ENCODE data around the gene PRKAA1.

The PRKAA1 gene

DNA sequence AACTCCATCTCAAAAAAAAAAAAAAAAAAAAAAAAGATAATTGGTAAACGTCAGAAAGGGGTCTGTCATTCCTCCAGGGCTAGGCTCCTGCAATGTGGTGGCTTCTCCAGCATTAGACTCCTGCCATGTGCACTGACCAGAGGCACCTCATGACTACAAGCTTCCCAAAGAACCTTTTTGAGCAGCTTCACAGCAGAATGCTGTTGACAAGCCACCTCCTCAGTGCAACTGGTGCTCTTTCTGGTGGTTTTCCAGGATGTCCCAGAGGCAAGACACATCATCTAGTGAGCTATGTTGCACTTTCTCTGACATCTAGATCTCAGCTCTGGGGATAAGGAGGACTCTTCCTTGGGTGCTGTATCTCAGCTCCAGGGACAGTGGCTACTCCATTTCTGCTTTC lies 25.3 kb upstream of the PRKAA1 start:
- TF ChIP-seq, protein P1, sequence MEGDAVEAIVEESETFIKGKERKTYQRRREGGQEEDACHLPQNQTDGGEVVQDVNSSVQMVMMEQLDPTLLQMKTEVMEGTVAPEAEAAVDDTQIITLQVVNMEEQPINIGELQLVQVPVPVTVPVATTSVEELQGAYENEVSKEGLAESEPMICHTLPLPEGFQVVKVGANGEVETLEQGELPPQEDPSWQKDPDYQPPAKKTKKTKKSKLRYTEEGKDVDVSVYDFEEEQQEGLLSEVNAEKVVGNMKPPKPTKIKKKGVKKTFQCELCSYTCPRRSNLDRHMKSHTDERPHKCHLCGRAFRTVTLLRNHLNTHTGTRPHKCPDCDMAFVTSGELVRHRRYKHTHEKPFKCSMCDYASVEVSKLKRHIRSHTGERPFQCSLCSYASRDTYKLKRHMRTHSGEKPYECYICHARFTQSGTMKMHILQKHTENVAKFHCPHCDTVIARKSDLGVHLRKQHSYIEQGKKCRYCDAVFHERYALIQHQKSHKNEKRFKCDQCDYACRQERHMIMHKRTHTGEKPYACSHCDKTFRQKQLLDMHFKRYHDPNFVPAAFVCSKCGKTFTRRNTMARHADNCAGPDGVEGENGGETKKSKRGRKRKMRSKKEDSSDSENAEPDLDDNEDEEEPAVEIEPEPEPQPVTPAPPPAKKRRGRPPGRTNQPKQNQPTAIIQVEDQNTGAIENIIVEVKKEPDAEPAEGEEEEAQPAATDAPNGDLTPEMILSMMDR (IDR thresholded peaks at IDR 0.05; ENCODE audit: insufficient read depth, low read depth, low read length, missing control alignments) = no peak
- no peak for DNase-seq (ENCODE audit: low read depth)
- H3K4me3 ChIP-seq (ENCODE audit: low read length) = no peak overlapping the region

DNA sequence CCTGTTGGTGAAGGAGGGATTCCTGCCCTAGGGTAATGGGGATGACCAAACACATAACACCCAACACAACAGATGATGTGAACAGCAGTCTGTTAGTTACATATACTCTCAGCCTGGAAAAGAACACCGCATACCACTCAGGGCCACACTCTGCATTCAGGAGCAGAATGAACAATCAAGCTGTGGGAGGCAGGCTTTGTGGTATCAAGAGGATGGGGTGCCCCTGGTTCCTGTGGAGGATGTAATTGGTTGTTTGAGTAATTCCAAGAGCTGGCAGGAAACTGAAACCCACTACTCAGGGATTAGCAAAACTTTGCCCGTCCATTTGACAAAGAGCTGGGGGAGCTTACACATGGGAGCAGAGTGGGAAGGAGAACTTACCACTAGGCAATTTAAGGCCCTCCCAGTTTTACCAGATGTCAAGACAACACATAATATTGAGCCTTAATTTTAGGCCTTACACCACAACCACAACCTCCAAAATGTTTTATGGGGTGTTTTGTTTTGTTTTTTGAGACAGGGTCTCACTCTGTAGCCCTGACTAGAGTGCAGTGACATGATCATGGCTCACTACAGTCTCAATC lies 15.6 kb upstream of the PRKAA1 start:
- DNase-seq (ENCODE audit: low read depth) = no peak
- H3K4me3 ChIP-seq (ENCODE audit: low read length) = no peak overlapping the region
- TF ChIP-seq, protein P1 (IDR thresholded peaks at IDR 0.05; ENCODE audit: insufficient read depth, low read depth, low read length, missing control alignments) = no peak

DNA sequence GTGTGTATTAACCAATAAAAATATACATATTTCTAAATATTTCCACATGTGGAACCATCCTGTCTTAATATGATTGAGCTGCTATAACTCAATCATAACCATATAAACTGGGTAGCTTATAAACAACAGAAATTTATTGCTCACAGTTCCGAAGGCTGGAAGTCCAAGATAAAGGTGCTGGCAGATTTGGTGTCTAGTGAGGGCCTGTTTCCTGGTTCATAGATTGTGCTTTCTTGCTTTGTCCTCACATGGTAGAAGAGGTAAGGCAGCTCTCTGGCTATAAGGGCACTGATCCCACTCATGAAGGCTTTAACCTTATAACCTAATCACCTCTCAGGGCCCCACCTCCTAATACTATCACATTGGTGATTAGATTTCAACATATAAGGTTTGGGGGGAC lies 14.0 kb upstream of the PRKAA1 start:
- TF ChIP-seq, protein P1 (IDR thresholded peaks at IDR 0.05; ENCODE audit: insufficient read depth, low read depth, low read length, missing control alignments) = no peak
- no peak overlapping the region for H3K4me3 ChIP-seq (ENCODE audit: low read length)
- DNase-seq (ENCODE audit: low read depth) = no peak

DNA sequence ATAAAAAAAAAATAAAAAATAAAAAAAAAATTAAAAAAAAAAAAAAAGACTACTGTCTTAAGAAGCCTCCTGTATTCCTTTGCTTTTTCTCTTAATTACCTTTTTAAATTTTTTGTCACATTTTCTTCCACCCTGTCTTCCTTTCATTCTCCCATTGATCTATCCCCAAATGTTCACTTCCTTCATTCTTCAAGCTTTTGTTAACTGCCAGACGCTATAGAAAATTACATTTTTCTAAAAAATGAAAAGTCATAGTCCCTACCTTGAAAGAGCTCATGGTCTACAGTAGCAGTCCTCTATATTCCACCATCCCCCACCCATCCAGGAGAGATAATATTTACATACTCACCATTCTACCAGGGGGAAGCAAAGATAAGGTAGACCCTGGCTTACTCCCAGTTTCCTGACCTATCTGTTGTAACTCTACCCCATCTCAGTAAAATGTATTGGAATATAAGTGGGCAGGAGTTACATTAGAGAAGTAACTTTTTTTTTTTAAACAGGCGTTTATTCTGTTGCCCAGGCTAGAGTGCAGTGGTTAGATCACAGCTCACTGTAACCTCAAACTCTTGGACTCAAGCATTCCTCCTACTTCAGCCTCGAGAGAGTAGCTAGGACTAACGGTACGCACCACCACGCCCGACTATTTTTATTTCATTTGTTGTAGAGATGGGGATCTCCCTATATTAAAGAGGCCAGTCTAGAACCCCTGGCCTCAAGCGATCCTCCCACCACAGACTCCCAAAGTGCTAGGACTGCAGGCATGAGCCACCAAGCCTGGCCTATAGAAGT lies 3.8 kb upstream of the PRKAA1 start:
- H3K4me3 ChIP-seq (ENCODE audit: low read length) = no peak overlapping the region
- TF ChIP-seq, protein P1 (IDR thresholded peaks at IDR 0.05; ENCODE audit: insufficient read depth, low read depth, low read length, missing control alignments) = no peak
- no peak for DNase-seq (ENCODE audit: low read depth)

DNA sequence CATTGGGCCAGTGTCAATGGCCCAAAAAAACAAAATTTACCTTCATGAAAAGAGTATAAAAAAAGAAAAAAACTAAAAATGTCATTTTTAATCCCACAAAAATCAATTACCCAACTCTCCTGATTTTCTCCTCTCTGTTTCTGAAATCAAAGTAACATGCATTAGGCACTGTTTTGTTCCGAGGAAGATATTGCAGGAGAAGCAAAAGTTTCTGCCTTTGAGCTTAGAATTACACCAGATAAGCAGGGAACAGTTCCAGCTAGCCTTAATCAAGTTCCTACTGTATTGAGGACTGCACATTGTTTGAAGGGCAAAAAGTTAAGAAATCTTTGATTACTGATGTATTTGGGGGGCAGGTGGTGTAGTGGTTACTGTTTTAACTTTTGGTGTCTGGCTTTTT lies 1.1 kb upstream of the PRKAA1 start:
- DNase-seq (ENCODE audit: low read depth) = no peak
- H3K4me3 ChIP-seq (ENCODE audit: low read length) = no peak overlapping the region
- TF ChIP-seq, protein P1 (IDR thresholded peaks at IDR 0.05; ENCODE audit: insufficient read depth, low read depth, low read length, missing control alignments) = no peak

DNA sequence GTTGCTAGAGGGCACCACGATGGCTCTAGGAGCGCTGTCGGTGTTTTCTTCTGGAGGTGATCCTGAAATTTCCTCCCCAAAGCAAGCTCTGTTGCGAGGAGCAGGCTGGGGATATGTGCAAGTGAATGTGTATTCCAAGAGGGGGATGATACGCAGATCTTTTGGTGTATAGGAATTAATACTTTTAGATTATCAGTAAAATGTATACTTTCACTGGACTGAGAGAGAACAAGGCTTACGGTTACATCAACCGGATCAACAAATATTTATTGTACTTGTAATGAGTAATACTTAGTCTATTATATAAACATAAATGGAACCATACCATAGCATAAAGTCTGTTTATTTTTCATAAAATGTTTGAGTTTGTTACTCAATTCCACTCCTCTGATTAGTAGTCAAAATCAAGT lies 632 bp upstream of the PRKAA1 start:
- TF ChIP-seq, protein P1 (IDR thresholded peaks at IDR 0.05; ENCODE audit: insufficient read depth, low read depth, low read length, missing control alignments) = no peak
- no peak for DNase-seq (ENCODE audit: low read depth)
- H3K4me3 ChIP-seq (ENCODE audit: low read length) = peak overlapping the region; percentile 76
